SW480 (cell line): Measurements from ENCODE around the gene THEMIS.
"Not testable (repeated sequence)": the region's sequence is repeated elsewhere in the genome, so short reads cannot be mapped to it uniquely, and the experiment has no call there.

Experiments used
- DNase-seq: peaks from one replicate; pipeline ENCODE4 v3.0.0-alpha.2; 2016; ENCODE audit warnings: low spot score

The THEMIS gene

DNA sequence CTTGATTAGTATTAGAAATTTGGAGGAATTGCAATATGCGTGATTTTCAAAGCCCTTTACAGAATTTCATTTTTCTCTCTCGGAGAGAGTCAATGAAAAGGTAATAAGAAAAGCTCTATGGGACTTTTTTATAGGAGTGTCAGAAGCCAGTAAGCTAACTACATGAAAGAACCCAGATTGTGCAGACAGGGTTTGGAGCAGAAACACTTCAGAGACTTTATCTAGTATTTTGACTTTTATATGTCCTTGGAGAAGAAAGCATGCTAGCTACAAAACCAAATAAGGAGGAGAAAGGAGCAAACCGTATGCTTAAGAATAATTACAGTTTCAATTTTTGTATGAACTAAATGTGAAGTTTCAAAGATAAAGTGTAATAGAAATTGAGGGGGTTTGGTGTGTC, 182.2 kb downstream of the THEMIS start:
- no peak for DNase-seq

- DNase-seq: no peak
Observed at GRCh38 chr6:127717384-127717783, 183.5 kb downstream of the THEMIS start.

GRCh38 chr6:127716465-127716864, 184.4 kb downstream of the THEMIS start:
- DNase-seq: no peak

- no peak for DNase-seq
Observed at GRCh38 chr6:127710668-127711067, 190.2 kb downstream of the THEMIS start.

GRCh38 chr6:127706216-127706615, 194.6 kb downstream of the THEMIS start:
- no peak for DNase-seq

GRCh38 chr6:127695108-127695507, 205.8 kb downstream of the THEMIS start:
- no peak for DNase-seq

DNA sequence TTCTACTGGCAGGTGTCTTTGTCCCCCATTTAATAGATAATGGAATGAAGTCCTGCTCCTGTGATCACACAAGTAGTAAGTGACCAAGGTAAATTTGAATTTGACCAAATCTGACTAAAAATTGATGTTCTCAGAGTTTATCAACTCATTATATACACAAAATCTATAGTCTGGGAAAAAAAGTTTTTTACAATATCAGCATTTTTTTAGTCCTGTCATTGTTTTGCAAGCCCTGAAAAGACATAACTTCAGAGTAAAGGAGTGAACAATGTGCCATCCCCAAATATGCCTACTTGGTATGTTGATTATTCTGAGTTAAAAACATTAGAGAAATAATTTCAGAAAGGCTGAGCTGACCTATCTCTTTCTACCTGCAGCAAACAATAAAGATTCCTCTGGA, 209.7 kb downstream of the THEMIS start:
- DNase-seq: no peak

DNA sequence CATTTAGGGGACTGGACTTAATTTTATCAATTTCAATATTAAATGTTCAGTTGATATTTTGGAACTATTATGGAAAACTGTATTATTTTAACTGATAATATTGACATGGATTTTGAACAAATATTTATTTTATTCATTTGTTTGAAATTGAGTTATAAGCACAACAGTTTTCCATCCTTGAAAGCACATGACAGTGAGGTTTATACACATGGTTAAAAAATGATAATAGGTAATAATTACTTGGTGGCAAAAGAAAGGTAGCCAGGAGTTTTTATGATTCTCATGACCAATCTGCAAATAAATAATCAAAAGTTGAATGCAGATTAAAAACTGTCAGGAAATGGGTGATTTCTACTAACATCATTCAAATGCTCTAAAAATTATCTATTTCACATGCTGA, 210.3 kb downstream of the THEMIS start:
- DNase-seq: no peak

- DNase-seq: peak; percentile 1
Observed at GRCh38 chr6:127690092-127690491, 210.8 kb downstream of the THEMIS start.

DNA sequence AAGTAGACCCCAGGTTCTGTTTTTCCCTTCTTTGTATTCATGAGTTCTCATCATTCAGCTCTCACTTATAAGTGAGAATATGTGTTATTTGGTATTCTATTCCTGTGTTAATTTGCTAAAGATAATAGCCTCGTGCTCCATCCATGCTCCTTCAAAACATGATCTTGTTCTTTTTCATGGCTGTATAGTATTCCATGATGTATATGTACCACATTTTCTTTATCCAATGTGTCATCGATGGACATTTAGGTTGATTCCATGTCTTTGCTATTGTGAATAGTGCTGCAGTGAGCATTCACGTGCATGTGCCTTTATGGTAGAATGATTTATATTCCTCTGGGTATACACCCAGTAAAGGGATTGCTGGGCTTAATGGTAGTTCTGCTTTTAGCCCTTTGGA, 213.4 kb downstream of the THEMIS start:
- DNase-seq: not testable (repeated sequence)

DNA sequence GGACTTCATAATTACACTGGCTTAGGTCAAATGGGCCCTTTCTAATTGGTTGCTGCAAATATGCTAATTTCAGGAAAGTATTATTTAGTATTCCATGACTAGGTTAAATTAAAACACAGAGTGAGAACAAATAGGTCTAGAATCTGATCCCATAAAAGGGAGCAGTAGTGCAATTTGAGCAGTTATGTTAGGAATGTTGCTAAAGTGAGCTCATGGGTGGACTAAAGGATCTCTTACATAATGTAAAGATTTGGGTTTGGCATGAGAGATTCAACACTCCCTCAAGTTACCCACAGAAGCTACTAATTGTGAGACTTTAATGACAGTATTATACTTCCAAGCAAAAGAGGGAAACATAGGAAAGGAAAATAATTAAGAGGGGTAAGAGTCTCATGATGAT, 214.8 kb downstream of the THEMIS start:
- no peak for DNase-seq

GRCh38 chr6:127684501-127684900, 216.4 kb downstream of the THEMIS start:
- no peak for DNase-seq
